IMR-90 (cell line): ENCODE data around the gene ABL2. TPM values are rescaled to one million over a fixed set of nuclear protein-coding genes. Genes with fewer than 3 reads are reported as not detected.
A peak's percentile ranks its signal among the peaks of the same experiment; 100 is the strongest.

Experiments
- ATAC-seq: fragments of 200-7000 bp; cut with Tn5 transposase; 2 replicates; pipeline ENCODE4 v1.9.1; 2020; ENCODE audit warnings: low read depth, mild to moderate bottlenecking, moderate library complexity
- BruUV-seq: library from RNA; stranded (reverse); fragments of 400-500 nt; replicated peaks from 2 replicates; lab custom pipeline; 2021; lab: Mats Ljungman, UMichigan
- CTCF ChIA-PET: fragments of 300-600 bp; formaldehyde crosslinking; extraction: SDS; loops from one replicate; lab custom pipeline; 2021; ENCODE audit warnings: antibody characterized with exemption; lab: Yijun Ruan, JAX
- POLR2A ChIA-PET: fragments of 300-600 bp; sonication (Branson Sonifier 250); formaldehyde crosslinking; loops from one replicate; lab custom pipeline; 2022; ENCODE audit warnings: antibody characterized with exemption; ENCODE audit not compliant: unreplicated experiment; lab: Charles Lee
- DNase-seq: peaks from one replicate; pipeline ENCODE4 v3.0.0; 2013
- H2AFZ ChIP-seq: replicated peaks from 2 replicates; pipeline ENCODE3; 2013; ENCODE audit warnings: low read length, mild to moderate bottlenecking; ENCODE audit not compliant: poor library complexity
- H2AK5ac ChIP-seq: 2 replicates; pipeline ENCODE4 v1.6.1; 2013; ENCODE audit warnings: low read depth, low read length, inconsistent platforms
- H2AK9ac ChIP-seq: replicated peaks from 2 replicates; pipeline ENCODE3; 2013; ENCODE audit warnings: mild to moderate bottlenecking, low read depth, low read length, moderate library complexity; ENCODE audit not compliant: poor library complexity
- H2BK120ac ChIP-seq: 2 replicates; pipeline ENCODE4 v1.6.1; 2013; ENCODE audit warnings: low read depth, low read length, inconsistent platforms
- H2BK15ac ChIP-seq: 3 replicates; pipeline ENCODE4 v1.6.1; 2013; ENCODE audit warnings: low read depth, low read length, inconsistent platforms
- H2BK20ac ChIP-seq: 2 replicates; pipeline ENCODE4 v1.6.1; 2013; ENCODE audit warnings: low read depth, mild to moderate bottlenecking, inconsistent platforms, low read length, moderate library complexity
- H2BK5ac ChIP-seq: 2 replicates; pipeline ENCODE4 v1.6.1; 2013; ENCODE audit warnings: mild to moderate bottlenecking, low read depth, low read length, inconsistent platforms; ENCODE audit not compliant: poor library complexity, severe bottlenecking
- H3K14ac ChIP-seq: replicated peaks from 2 replicates; pipeline ENCODE4 v1.6.1; 2013; ENCODE audit warnings: low read depth, low read length, inconsistent platforms
- H3K18ac ChIP-seq: 2 replicates; pipeline ENCODE4 v1.6.1; 2013; ENCODE audit warnings: low read depth, low read length, control low read depth
- H3K23ac ChIP-seq: 2 replicates; pipeline ENCODE4 v1.6.1; 2013; ENCODE audit warnings: low read depth, low read length, inconsistent platforms
- H3K27ac ChIP-seq: 2 replicates; pipeline ENCODE4 v1.5.1; 2013; ENCODE audit warnings: mild to moderate bottlenecking, control low read depth, low read length; ENCODE audit not compliant: insufficient read depth
- H3K27me3 ChIP-seq: 2 replicates; pipeline ENCODE4 v1.6.1; 2013; ENCODE audit warnings: low read length; ENCODE audit not compliant: control insufficient read depth, insufficient read depth
- H3K36me3 ChIP-seq: 2 replicates; pipeline ENCODE4 v1.6.1; 2013; ENCODE audit warnings: low read length, mixed read lengths; ENCODE audit not compliant: control insufficient read depth, insufficient read depth
- H3K4ac ChIP-seq: 2 replicates; pipeline ENCODE4 v1.6.1; 2013; ENCODE audit warnings: low read depth, low read length, inconsistent platforms
- H3K4me1 ChIP-seq: 2 replicates; pipeline ENCODE4 v1.6.1; 2013; ENCODE audit warnings: low read length, mixed read lengths; ENCODE audit not compliant: control insufficient read depth, insufficient read depth
- H3K4me2 ChIP-seq: 2 replicates; pipeline ENCODE4 v1.6.1; 2013; ENCODE audit warnings: low read depth, mild to moderate bottlenecking, control low read depth, low read length, moderate library complexity
- H3K4me3 ChIP-seq: 2 replicates; pipeline ENCODE4 v1.5.1; 2013; ENCODE audit warnings: low read depth, mild to moderate bottlenecking, control low read depth, low read length, moderate library complexity; ENCODE audit not compliant: insufficient read depth
- H3K56ac ChIP-seq: 2 replicates; pipeline ENCODE4 v1.6.1; 2013; ENCODE audit warnings: low read length, inconsistent platforms; ENCODE audit not compliant: insufficient read depth; ENCODE audit errors: extremely low read depth
- H3K79me1 ChIP-seq, 2 experiments: 2 replicates each; pipeline ENCODE4 v1.6.1; 2013; ENCODE audit warnings: low read length in 2 of 2, inconsistent platforms in 1 of 2, low read depth in 1 of 2
- H3K9ac ChIP-seq: 2 replicates; pipeline ENCODE4 v1.6.1; 2013; ENCODE audit warnings: low read depth, low read length, control low read depth
- H3K9me1 ChIP-seq: 2 replicates; pipeline ENCODE4 v1.6.1; 2013; ENCODE audit warnings: low read length, inconsistent platforms; ENCODE audit not compliant: insufficient read depth
- H3K9me3 ChIP-seq: 2 replicates; pipeline ENCODE4 v1.6.1; 2013; ENCODE audit warnings: low read length; ENCODE audit not compliant: control insufficient read depth, insufficient read depth
- H4K20me1 ChIP-seq: 2 replicates; pipeline ENCODE4 v1.6.1; 2013; ENCODE audit warnings: low read length, inconsistent platforms; ENCODE audit not compliant: insufficient read depth
- H4K5ac ChIP-seq: 2 replicates; pipeline ENCODE4 v1.6.1; 2013; ENCODE audit warnings: mild to moderate bottlenecking, low read depth, low read length, control low read depth
- H4K8ac ChIP-seq, 2 experiments: 2 replicates each; pipeline ENCODE4 v1.6.1; 2013; ENCODE audit warnings: low read depth in 2 of 2, low read length in 2 of 2, control low read depth in 1 of 2, inconsistent platforms in 1 of 2
- H4K91ac ChIP-seq: 2 replicates; pipeline ENCODE4 v1.6.1; 2013; ENCODE audit warnings: low read depth, low read length, inconsistent platforms; ENCODE audit not compliant: insufficient read depth
- BHLHE40 ChIP-seq: fragments of 150-350 bp; IDR thresholded peaks from 2 replicates; pipeline ENCODE4 v1.6.1; 2016; ENCODE audit warnings: mild to moderate bottlenecking, low read depth, low read length
- CEBPB ChIP-seq: IDR thresholded peaks from 2 replicates; pipeline ENCODE4 v1.6.1; 2012; ENCODE audit warnings: low read depth, low read length, improper control_type of control experiment
- WGBS, 2 experiments: methylation state at CpG; one replicate each; pipeline versions ENCODE4 v1.1.5 to v1.1.7; 2013; ENCODE audit warnings: missing lambda C conversion rate in 2 of 2; ENCODE audit not compliant: insufficient read length in 1 of 2; ENCODE audit errors: extremely low coverage in 2 of 2; 5-methylcytosine and 5-hydroxymethylcytosine counted together
- dilution Hi-C: fragments of 300-500 bp; cut with HindIII; formaldehyde crosslinking; loops from one replicate; pipeline ENCODE4 v1.14.3; 2018; ENCODE audit warnings: low sequenced_read_pairs; ENCODE audit not compliant: unreplicated experiment
- in situ Hi-C: fragments of 300-500 bp; cut with MboI; formaldehyde crosslinking; loops from 3 replicates; pipeline ENCODE4 v1.14.3; 2019; ENCODE audit warnings: low sequenced_read_pairs, inconsistent platforms, mixed read lengths
- intact Hi-C: fragments of 100-400 bp; cut with micrococcal nuclease; formaldehyde crosslinking; loops from 2 replicates; pipeline ENCODE4 v1.10.0; 2022
- polyA plus RNA-seq, 3 experiments: library from polyadenylated mRNA; depleted of rRNA; stranded (reverse); fragments of >200 nt; gene quantifications; 2 replicates each; pipeline ENCODE4 v1.2.3, GENCODE V29; 2012; ENCODE audit warnings: low replicate concordance in 1 of 3
- total RNA-seq: library from RNA; depleted of rRNA; stranded (reverse); fragments of >200 nt; gene quantifications from 2 replicates; pipeline ENCODE4 v1.2.3, GENCODE V29; 2012

The ABL2 gene
- total and polyA plus RNA-seq, 2 of the 4 experiments (the other 2 are of a cell fraction) = 9.7 to 110 TPM

DNA sequence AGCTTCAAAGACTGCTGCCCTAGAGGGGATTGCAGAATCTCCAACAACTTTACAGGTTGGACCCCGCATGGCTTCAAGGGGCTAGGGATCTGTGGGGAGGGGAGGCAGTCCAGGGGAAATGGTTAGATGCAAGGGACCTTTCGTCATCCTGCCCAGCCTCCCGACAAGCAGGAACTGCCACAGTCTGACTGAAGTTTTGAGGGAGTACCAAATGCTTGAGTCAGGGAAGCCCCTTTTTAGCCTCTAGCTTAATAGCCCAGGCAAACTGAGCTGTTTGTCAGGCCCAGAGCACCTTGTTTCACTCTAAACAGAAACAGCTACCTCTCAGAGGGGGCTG is 146.5 kb downstream of the ABL2 start:
- Histone ChIP-seq H3K4me1 (peaks cover 5% of the 10 kb centered on the region), H2AFZ (peak overlapping the region; percentile 99), H4K91ac (peak overlapping the region; percentile 31; the same call in 1 of the 2 replicates), H3K56ac (peak overlapping the region; percentile 29; the same call in 1 of the 2 replicates), H3K9ac (peak overlapping the region; percentile 62), H3K9me3 (no peaks in the 10 kb centered on the region), H3K27me3 (no peaks in the 10 kb centered on the region), H2AK5ac (peak overlapping the region; percentile 63; the same call in 1 of the 2 replicates), H3K4me3 (peak overlapping the region; percentile 79), H3K4me2 (peak overlapping the region; percentile 93), H2AK9ac (peak overlapping the region; percentile 89), H2BK15ac (peak overlapping the region; percentile 19; the same call in 1 of the 3 replicates), H3K79me1 (peaks cover 14 to 52% of the 10 kb centered on the region in 2 experiments), H4K5ac (no peak overlapping the region), H2BK20ac (no peak overlapping the region), H3K14ac (peak overlapping the region; percentile 75), H3K4ac (peak overlapping the region; percentile 74), H2BK120ac (no peak overlapping the region), H4K8ac (peak overlapping the region; percentile 33 to 46; a peak in 2 of 4 replicates), H3K9me1 (peaks cover 7% of the 10 kb centered on the region; the same call in 1 of the 2 replicates), H3K23ac (peak overlapping the region; percentile 79), H2BK5ac (peak overlapping the region; percentile 53), H3K18ac (no peak overlapping the region), H3K27ac (peak overlapping the region; percentile 73), H4K20me1 (no peaks in the 10 kb centered on the region; the same call in 1 of the 2 replicates), H3K36me3 (peaks cover 11% of the 10 kb centered on the region)
- ATAC-seq (peak; percentile 1; the same call in 1 of the 2 replicates), DNase-seq (peak; percentile 39)
- ChIA-PET POLR2A (no interaction called here), CTCF (no interaction called here)
- no peak for TF ChIP-seq BHLHE40
- peak; percentile 18; the same call in 1 of the 2 replicates for TF ChIP-seq CEBPB
- dilution Hi-C loops (no loop called here), intact Hi-C loops (loop anchor here (2.0 to 5.0 kb wide), 2 partner anchors 110 to 269 kb away; no protein-coding TSS in a partner anchor), in situ Hi-C loops (no loop called here)
- BruUV-seq = TSS peak; percentile 20
- WGBS, 2 experiments = no CpG with 5 or more reads among the region's 3 CpGs
